SK-N-SH treated with all-trans-retinoic acid at 6 μM for 48 hours (cell line): ENCODE data around the gene ATF5.

Experiments
- BACH2 ChIP-seq: fragments of 250-450 bp; sonication (Bioruptor Pico); IDR thresholded peaks from 2 replicates; pipeline ENCODE4 v1.9.0; 2021; ENCODE audit warnings: mild to moderate bottlenecking, borderline replicate concordance
- ESRRG ChIP-seq: fragments of 250-450 bp; sonication (Bioruptor Pico); IDR thresholded peaks from 2 replicates; pipeline ENCODE4 v1.6.1; 2021; ENCODE audit warnings: mild to moderate bottlenecking
- OSR1 ChIP-seq: fragments of 250-450 bp; sonication (Bioruptor Pico); IDR thresholded peaks from 2 replicates; pipeline ENCODE4 v1.8.0; 2022; ENCODE audit warnings: moderate library complexity, mild to moderate bottlenecking, inconsistent platforms
- RARB ChIP-seq: fragments of 250-450 bp; sonication (Bioruptor Pico); IDR thresholded peaks from 2 replicates; pipeline ENCODE4 v1.8.0; 2021; ENCODE audit warnings: mild to moderate bottlenecking, moderate library complexity
- ZNF565 ChIP-seq: fragments of 450-650 bp; formaldehyde crosslinking; conservative IDR thresholded peaks from 2 replicates; pipeline ENCODE4 v1.5.0; 2020; ENCODE audit warnings: low read depth, mild to moderate bottlenecking, moderate library complexity
- ZNF70 ChIP-seq: fragments of 450-650 bp; formaldehyde crosslinking; IDR thresholded peaks from 2 replicates; pipeline ENCODE4 v1.5.0; 2020; ENCODE audit warnings: mild to moderate bottlenecking, moderate library complexity

DNA sequence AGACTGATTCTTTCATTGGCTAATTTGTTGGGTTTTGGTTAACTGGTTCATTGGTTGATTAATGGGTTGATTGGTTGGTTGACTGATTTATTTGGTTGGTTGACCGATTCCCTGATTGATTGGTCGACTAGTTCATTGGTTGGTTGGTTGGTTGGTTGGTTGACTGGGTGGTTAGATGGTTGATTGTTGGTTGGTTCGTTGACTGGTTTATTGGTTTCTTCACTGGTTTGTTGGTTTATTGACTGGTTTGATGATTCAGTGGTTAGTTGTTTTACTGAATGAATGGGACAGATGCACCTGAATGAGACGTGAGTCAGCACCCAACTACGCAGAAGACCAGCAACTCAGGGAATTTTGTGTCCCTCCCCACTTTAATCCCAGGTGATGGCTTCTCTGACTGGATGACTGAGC is 3.0 kb downstream of the ATF5 start:
- TF ChIP-seq OSR1 (CRISPR knock-in tag) (no peak), BACH2 (CRISPR knock-in tag) (no peak), RARB (CRISPR knock-in tag) (no peak), ZNF565 (no peak), ESRRG (no peak), ZNF70 (CRISPR knock-in tag) (no peak)
